GM13977 (cell line): Measurements from ENCODE around the gene KLHL17.

Experiments used
- DNase-seq: peaks from one replicate; pipeline ENCODE4 v3.0.0; 2012; ENCODE audit warnings: low spot score
- in situ Hi-C: fragments of 300-500 bp; cut with MboI; formaldehyde crosslinking; loops from one replicate; pipeline ENCODE4 v1.12.0; 2022; ENCODE audit warnings: low sequenced_read_pairs, low pct_unique_long_range_greater_than_20kb, mixed read lengths, inconsistent platforms; ENCODE audit not compliant: unreplicated experiment
- TF ChIP-seq, protein P1 (sequence below): IDR thresholded peaks from 2 replicates; pipeline ENCODE4 v1.5.1; 2012; ENCODE audit warnings: mild to moderate bottlenecking, control low read depth; ENCODE audit not compliant: insufficient read depth; ENCODE audit errors: extremely low read depth, missing control alignments

Gene KLHL17

DNA sequence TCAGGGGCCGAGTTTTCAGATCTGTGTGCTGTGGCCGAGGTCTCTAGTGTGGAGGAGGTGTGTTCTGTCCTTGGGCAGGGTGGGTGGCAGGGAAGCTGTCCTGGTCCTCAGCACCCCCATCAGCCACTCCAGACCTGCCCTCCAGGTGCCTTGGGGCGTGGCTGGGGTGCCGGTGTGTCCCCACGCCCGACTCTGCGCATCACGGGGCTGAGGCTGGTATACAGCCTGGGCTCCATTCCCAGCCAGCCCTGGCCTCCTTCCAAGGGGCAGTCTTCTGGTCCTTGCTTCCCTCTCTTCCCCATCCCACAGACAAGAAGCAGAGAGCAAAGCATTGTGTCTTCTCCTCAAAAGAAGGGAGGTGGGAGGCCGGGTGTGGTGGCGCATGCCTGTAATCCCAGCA, 32.6 kb upstream of the KLHL17 start:
- in situ Hi-C loops, result no loop called here
- no peak for DNase-seq
- TF ChIP-seq, protein P1, sequence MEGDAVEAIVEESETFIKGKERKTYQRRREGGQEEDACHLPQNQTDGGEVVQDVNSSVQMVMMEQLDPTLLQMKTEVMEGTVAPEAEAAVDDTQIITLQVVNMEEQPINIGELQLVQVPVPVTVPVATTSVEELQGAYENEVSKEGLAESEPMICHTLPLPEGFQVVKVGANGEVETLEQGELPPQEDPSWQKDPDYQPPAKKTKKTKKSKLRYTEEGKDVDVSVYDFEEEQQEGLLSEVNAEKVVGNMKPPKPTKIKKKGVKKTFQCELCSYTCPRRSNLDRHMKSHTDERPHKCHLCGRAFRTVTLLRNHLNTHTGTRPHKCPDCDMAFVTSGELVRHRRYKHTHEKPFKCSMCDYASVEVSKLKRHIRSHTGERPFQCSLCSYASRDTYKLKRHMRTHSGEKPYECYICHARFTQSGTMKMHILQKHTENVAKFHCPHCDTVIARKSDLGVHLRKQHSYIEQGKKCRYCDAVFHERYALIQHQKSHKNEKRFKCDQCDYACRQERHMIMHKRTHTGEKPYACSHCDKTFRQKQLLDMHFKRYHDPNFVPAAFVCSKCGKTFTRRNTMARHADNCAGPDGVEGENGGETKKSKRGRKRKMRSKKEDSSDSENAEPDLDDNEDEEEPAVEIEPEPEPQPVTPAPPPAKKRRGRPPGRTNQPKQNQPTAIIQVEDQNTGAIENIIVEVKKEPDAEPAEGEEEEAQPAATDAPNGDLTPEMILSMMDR, result no peak

DNA sequence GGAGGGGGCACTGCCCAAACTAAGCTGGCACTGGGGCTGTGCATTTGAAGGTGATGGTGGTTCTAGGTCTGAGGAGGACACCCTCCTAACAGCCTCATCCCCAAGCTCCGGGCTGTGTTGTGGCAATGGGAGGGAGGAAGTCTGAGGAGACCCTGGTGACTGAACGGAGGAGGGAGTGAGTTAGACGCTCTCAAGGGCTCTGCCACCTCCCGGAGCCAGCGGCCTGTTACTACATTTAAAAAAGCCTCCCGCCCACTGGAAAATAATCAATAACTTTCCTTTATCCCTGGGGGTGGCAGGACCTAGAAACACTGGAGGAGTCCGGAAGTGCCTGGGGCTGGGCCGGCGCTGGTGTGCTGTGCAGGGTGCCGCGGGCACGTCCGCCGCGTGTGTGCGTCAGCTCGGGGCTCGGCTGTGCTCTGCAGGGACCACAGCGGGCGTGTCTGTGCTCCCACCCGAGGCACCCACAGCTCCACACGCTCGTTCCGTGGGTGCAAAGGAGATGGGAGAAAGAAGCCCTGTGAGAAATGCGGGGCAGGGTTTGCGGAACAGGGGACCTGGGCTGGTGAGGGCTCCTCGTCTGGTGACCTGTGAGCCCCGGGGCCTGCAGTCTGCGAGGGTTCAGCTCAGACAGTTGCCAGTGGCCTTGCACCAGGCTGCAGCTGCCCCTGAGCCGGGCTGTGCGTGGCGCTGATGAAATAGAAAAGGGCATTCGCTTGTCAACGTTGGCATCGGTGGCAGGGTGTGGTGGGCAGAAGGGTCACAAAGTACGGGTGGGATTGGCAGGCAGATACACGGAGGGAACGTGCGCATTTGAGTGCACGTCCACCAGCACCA, 31.3 kb upstream of the KLHL17 start:
- TF ChIP-seq, protein P1, result no peak
- in situ Hi-C loops, result no loop called here
- no peak for DNase-seq

DNA sequence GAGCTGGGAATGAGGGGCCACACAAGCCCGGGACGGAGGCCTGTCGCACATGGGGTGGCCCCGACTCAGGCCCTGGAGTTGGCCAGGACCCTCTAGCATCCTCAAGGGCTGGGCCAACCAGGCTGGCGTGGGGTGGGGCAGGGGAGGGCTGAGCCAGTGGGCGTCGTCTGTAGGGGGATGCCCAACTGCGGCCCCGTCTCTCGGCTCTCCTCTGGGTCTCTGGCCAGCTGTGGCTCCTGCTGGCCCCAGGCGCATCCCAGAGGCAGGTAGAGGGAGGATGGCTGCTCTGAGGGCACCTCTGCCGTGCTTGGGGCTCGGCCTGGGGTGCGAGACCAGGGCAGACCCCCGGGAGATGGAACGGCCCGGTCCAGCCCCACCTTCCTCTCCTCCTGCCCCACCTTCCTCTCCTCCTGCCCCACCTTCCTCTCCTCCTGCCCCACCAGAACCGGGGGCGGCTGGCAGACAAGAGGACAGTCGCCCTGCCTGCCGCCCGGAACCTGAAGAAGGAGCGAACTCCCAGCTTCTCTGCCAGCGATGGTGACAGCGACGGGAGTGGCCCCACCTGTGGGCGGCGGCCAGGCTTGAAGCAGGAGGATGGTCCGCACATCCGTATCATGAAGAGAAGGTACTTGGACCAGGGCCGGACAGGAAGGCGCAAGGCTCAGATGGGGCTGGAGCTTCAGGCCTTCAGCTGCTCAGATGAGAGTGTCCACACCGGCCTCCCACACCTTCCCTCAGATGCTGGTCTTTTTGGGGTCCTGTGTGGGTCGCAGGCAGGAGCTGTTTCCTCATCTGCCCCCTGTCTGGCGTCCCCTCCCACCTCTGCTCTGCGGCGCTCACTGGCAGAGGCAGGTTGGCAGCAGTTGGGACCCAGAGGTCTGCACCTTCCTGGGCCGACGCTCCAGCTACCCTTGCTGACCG, 30.4 kb upstream of the KLHL17 start:
- no peak for DNase-seq
- TF ChIP-seq, protein P1, result no peak
- in situ Hi-C loops, result no loop called here

DNA sequence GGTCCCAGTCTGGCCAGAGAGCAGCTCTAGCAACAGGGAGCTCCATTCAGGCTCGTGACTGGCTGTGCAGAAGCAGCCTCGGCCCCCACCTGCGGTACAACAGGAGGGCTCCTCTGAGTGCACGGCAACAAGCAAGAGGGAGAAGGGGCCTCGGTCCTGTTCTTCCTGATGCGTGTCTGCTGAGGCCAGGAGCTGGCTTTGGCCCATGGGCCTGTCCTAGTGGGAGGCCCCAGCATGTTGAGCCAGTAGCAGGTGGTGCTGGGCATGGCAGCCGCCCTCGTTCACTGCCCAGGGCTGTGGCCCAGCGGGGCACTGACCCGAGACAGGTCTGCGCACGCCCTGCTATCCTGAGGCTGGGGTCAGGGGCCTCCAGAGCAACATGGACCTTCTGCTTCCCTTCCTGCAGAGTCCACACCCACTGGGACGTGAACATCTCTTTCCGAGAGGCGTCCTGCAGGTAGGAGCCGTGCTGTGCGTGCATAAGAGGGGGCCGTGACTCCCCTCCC, 29.7 kb upstream of the KLHL17 start:
- TF ChIP-seq, protein P1, result no peak
- in situ Hi-C loops, result no loop called here
- no peak for DNase-seq

DNA sequence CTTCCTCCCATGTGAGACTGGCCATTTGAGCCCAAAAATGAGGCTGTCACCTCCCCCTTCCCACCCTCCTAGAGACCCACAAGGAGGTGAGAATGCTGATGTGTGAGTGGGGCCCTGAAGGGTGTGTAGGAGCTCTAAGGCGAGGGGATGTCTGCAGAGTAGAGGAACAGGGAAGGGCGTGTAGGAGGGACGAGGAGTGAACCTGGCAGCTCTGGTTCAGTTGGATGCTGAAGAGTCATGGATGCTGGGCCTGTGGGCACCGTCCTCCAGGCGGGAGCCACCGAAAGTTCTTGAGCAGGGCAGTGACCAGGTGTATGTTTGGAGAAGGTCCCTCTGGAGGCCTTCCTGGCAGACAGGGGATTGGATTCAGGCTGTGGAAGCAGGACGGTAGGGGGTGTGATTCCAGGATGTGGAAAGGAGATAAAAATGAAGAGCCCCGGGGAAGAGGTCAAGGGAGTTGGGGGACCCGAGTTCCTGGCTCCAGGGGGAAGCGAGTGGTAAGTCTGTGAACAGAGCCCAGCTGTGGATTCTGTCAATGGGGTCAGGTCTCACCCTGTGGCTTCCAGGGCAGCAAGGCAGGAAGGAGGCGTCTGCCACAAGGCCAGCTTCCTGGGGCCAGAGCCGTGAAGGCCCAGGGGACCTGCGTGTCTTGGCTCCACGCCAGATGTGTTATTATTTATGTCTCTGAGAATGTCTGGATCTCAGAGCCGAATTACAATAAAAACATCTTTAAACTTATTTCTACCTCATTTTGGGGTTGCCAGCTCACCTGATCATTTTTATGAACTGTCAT, 28.8 kb upstream of the KLHL17 start:
- no peak for DNase-seq
- TF ChIP-seq, protein P1, result no peak
- in situ Hi-C loops, result no loop called here

DNA sequence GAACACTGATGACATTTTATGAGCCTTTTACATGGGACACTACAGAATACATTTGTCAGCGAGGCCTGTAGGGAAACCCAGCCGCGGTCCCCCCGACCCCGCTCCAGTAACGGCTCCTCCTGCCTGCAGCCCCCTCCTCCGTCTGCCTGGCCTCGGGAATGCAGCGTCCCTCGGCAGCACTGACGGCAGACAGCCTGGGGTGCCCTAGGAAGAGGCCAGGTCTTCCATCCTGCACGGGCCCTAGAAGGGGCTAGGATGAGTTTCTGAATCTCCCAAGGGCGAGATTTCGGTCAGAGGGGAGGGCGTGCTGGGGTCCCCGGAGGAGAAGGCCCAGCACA, 28.2 kb upstream of the KLHL17 start:
- TF ChIP-seq, protein P1, result no peak
- in situ Hi-C loops, result no loop called here
- no peak for DNase-seq
